Stimulated activated CD4-positive, alpha-beta T cell treated with anti-CD3 and anti-CD28 coated beads, Interleukin-4, amount 100 ng/mL, for 24 hours (primary cell): Measurements from ENCODE around the gene SGCG.

Experiments
- DNase-seq: peaks from one replicate; pipeline ENCODE4 v3.0.0-alpha.2; 2020

Gene SGCG

DNA sequence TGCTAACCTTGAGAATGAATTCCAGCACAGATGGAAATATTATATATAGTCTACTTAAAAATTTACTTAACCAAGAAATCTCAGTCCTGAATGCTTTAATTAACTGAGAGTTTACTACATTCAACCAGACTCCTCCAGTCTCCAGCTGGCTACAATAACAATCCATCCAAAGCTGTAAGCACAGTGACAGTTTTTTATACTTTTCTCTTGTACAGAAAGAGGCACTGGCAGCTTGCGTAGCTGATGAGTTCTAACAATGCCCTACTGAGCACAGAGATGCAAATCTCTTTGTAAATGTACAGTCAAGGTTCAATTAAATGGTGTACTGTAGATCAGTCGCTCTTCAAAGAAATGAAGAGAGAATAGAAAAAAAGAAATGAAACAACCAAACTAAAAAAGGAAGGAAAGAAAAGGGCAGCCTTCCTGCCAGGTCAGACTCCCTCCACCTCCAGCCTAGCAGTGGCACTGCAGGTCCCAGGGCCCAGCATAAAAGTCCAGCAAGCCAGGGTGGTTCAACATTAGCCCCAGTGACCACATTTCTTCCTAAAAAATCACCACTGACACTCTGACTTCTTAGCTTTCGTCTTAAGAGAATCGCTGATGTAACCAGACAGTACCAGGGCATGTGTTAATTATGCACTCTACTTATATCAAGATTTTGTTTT is 164.3 kb downstream of the SGCG start:
- no peak for DNase-seq

DNA sequence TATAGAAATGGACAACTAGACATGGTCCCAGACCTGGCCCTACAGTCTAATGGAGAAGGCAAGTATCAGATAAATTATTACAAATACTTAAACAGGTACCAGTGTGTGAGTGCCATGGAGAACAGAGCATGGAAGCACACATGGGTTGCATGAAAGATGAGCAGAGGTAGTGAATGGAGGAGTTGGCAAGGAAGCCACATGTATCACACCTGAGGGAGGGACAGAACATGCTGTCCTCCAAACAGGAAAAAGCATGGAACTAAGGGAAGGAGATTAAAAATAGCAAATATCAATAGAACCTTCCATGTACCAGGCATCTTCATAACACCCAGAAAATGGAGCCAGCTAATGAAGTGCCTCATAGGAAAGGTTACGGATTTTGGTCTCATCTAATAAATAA is 166.8 kb downstream of the SGCG start:
- DNase-seq: no peak

GRCh38 chr13:23348262-23349127 is 167.7 kb downstream of the SGCG start:
- DNase-seq: no peak

GRCh38 chr13:23349161-23349897 is 168.6 kb downstream of the SGCG start:
- DNase-seq: no peak

DNA sequence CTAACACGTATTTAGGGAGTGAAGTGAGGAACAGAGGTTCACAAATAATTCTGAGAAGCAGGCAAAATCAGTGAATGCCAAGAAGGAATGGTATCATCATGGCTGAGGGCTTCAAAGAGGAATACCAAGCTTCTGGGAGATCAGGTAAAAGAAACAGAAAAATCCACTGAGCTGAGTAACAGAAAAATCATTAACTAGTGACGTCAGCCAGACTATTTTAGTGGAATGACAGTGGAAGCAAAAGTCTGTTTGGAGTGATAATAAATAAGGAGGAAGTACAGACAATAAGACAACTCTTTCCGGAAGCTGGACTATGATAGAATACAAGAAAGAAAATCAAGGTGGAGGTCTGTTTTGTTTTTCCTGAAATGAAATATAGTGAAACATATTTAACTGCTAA is 169.2 kb downstream of the SGCG start:
- no peak for DNase-seq

DNA sequence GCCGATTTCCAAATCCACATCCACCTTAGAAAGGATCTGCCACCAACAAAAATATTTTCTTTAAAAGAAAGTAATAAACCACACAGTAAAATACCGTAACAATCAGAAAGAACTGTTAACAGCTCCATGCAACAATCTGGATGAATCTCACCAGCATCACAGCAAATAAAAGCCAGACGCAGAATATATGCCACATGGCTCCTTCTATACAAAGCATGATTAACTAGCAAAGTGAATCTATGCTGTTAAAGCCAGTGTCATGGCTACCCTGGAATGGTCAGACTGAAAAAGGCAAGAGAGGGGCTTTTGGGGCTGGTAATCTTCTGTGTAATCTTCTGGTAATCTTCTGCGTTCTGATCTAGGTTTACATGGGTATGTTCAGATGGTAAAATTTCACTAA is 171.4 kb downstream of the SGCG start:
- DNase-seq: no peak

DNA sequence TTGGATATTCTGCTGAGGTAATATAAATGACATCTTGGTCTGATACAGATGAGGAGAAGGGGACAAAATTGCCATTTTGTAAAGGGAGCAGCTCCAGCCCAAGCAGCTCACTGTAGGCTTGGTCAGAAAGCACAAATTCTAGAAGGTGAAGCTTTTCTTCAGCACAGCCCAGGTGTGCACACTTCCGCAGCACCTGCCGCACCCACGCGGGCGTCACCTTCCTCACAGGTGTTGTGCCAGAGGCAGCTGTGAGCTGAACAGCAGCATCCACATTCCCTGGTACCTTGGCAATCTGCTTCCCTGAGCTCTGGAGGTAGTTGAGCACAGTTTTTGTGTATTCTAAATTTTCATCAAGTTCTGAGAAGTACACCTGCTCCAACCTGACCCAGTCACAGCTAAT is 173.7 kb downstream of the SGCG start:
- DNase-seq: no peak

DNA sequence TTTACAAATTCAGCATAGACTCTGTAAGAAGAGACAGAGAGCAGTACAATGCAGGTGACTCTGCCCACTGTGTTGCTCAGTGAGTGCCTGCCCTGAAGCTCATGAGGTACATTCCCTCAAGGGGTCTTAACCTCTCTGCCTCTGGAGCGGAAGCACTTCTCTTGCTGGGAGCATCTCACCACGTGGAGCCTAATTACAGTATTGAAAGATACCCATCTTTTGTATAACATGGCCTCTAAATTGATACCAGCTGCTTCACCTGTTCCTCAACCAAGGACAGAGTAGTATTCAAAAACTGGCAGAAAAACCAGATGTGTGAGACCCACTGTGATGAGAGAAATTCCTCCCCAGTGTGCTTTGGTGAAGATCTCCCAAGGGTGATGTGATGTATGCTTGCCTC is 175.6 kb downstream of the SGCG start:
- DNase-seq: no peak

- no peak for DNase-seq
Measured at GRCh38 chr13:23357349-23357748, 176.6 kb downstream of the SGCG start.

GRCh38 chr13:23359882-23360281 is 179.1 kb downstream of the SGCG start:
- no peak for DNase-seq

DNA sequence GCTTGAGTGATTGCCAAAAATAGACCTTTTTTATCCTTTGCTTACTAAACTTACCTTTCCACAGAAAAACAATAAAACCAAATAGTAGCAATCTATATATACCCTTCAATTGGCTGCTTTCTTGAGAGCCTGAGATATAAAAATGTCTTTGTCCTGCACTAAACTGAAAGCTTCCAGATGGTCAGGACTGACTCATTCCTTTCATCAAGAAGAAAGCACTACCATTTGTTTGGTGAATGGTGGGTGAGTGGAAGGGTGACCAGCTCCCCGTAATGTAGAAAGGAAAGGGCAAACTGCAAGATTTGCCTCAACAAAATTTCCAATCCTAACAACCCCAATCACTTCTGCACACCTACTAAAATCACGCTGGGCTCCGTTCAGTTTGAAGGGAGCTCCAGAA is 184.9 kb downstream of the SGCG start:
- no peak for DNase-seq

DNA sequence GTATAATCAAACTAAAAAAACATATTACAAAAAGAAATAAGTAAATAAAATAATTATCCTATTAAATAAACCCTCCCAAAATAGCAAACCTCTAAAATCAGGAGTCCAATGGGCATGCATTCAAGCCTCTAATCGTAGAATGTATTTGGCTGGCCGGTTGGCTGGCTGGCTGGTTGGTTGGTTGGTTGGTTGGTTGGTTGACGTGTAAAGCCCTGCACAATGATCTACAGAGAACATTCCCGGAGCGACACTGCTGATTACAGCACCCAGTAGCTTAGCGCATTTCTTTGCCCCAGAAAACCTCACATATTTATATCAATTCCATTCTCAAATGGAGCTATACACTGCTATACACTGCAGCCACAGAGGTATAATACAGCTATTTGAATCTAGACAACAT is 187.1 kb downstream of the SGCG start:
- DNase-seq: no peak

DNA sequence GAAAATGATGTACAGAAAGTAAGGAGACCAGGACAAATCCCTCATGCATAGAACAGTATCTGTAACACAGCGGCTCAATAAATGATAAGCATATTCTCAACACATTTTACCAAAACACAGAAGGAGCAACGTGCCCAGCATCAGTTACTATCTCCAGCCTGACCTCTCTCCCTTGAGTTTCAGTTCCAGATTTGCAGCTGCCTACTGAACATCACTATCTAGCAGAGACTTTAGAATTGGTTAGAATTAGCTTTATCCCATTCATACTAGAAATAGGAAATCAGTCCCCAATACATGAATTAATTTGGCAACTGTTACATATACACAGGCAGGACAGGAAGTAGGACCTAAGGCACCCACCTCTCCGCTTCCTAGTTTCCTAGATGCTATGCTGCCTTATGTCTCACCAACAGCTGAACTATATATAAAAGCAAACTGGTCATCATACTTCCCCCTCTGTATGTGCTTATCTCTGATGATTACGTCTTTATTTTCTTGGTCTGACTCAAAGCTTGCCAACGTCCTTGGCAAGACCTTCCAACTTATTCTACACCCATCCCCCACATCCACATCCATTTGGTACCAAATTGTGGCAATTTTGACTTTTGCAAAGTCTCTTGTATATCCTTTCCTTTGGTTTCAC is 191.6 kb downstream of the SGCG start:
- DNase-seq: no peak
